HG03565 (cell line): Measurements from ENCODE around the gene CTAG2.
"Not testable (repeated sequence)": the region's sequence is repeated elsewhere in the genome, so short reads cannot be mapped to it uniquely, and the experiment has no call there.

ENCODE experiments used
- ATAC-seq: cut with Tn5 transposase; IDR thresholded peaks from one replicate; pipeline ENCODE4 v1.9.1; 2021; ENCODE audit warnings: mild to moderate bottlenecking, moderate library complexity; ENCODE audit not compliant: unreplicated experiment

Gene CTAG2

GRCh38 chrX:154653413-154653812, at the start of gene CTAG2:
Gene CTAG2 (minus strand): TSS chrX:154653579. CDS start chrX:154653515, 64 bp downstream.
- ATAC-seq = not testable (repeated sequence)

- ATAC-seq = no peak
These were observed 45.4 kb upstream of the CTAG2 start for GRCh38 chrX:154698630-154699248.

- ATAC-seq = no peak
These were observed 43.3 kb upstream of the CTAG2 start for GRCh38 chrX:154696676-154697045.

GRCh38 chrX:154695911-154696675, 42.7 kb upstream of the CTAG2 start:
- ATAC-seq = no peak

GRCh38 chrX:154693394-154693793, 40.0 kb upstream of the CTAG2 start:
- ATAC-seq = no peak

- not testable (repeated sequence) for ATAC-seq
These were observed 37.1 kb upstream of the CTAG2 start for GRCh38 chrX:154690438-154690837.

- not testable (repeated sequence) for ATAC-seq
These were observed 18.7 kb upstream of the CTAG2 start for GRCh38 chrX:154672084-154672483.

- not testable (repeated sequence) for ATAC-seq
These were observed 17.5 kb upstream of the CTAG2 start for GRCh38 chrX:154670848-154671247.

GRCh38 chrX:154661899-154662298, 8.5 kb upstream of the CTAG2 start:
- ATAC-seq = no peak

GRCh38 chrX:154661170-154661569, 7.8 kb upstream of the CTAG2 start:
- ATAC-seq = no peak

- ATAC-seq = no peak
These were observed 7.2 kb upstream of the CTAG2 start for GRCh38 chrX:154660541-154660940.

GRCh38 chrX:154658957-154659356, 5.6 kb upstream of the CTAG2 start:
- ATAC-seq = no peak

- no peak for ATAC-seq
These were observed 4.8 kb upstream of the CTAG2 start for GRCh38 chrX:154658187-154658586.

GRCh38 chrX:154657226-154657805, 3.9 kb upstream of the CTAG2 start:
- no peak for ATAC-seq

GRCh38 chrX:154655786-154656185, 2.4 kb upstream of the CTAG2 start:
- no peak for ATAC-seq

- no peak for ATAC-seq
These were observed 2.0 kb upstream of the CTAG2 start for GRCh38 chrX:154655346-154655745.

- ATAC-seq = no peak
These were observed 1.5 kb upstream of the CTAG2 start for GRCh38 chrX:154654925-154655324.

GRCh38 chrX:154654372-154654771, 993 bp upstream of the CTAG2 start:
- no peak for ATAC-seq

GRCh38 chrX:154653048-154653401, 354 bp downstream of the CTAG2 start:
- no peak for ATAC-seq

GRCh38 chrX:154652311-154653047, 900 bp downstream of the CTAG2 start:
- ATAC-seq = no peak

- ATAC-seq = no peak
These were observed 3.2 kb downstream of the CTAG2 start for GRCh38 chrX:154650221-154650510.
